Mammary epithelial cell (primary cell): Measurements from ENCODE around the gene SLBP.

Source experiments
- CTCF ChIP-seq, 2 donors: IDR thresholded peaks in 1 of 2; conservative IDR thresholded peaks in 1 of 2; 2 replicates each; pipeline ENCODE4 v1.5.1; 2011 to 2012; ENCODE audit warnings: inconsistent platforms in 2 of 2, low read length in 2 of 2, mild to moderate bottlenecking in 2 of 2, control low read depth in 1 of 2, low read depth in 1 of 2; ENCODE audit not compliant: insufficient read depth in 1 of 2; ENCODE audit errors: extremely low read depth in 1 of 2
- EZH2 ChIP-seq: IDR thresholded peaks from 2 replicates; pipeline ENCODE4 v1.6.1; 2012; ENCODE audit warnings: low read length, inconsistent platforms, borderline replicate concordance

DNA sequence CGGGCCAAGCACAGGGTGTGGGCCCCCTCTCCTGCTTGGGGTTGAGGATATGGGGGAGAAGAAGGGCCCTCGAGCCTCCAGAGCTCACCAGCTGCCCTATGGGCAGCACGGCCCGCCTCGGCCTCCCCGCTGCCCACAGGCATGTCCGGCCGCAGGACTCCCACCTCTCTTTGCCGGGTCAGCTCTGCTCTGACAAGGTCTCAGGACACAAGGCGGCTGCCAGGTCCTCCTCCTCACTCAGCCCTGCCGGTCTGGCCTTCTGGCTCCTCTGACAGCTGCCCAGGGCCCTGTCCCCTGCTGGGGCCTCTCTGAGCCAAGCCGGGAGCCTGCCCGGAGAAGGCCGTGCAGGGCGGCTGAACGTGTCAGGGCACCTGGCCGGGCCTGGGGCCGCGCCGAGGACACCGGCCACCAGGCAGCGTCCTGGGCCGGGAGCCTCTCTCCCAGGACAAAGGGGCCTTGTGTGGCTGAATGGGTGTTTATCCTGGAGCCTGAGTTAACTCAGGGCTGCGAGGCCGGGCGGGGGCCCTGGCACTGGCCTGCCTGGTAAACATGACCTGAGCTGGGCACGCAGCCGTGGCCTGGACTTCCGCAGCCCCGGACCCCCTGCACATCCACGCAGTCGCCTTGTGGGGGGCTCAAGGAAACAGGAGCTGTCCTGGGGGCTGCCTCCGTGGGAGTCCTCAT is 34.9 kb upstream of the SLBP start:
- TF ChIP-seq CTCF (conservative IDR thresholded peaks at IDR 0.05 in 1 of 2, IDR thresholded peaks at IDR 0.05 in 1 of 2; ENCODE audit: extremely low read depth in 1 of 2, insufficient read depth in 1 of 2, low read depth in 1 of 2, low read length in 2 of 2) (no peak), EZH2 (no peak)
